AG04450 (cell line): ENCODE measurements around the gene CHDH. TPM values are rescaled to one million over a fixed set of nuclear protein-coding genes. Genes with fewer than 3 reads are reported as not detected.

Source experiments
- CTCF ChIA-PET: fragments of 300-600, 350-600 bp; formaldehyde crosslinking; extraction: SDS; loops from one replicate; lab custom pipeline; 2022; ENCODE audit warnings: antibody characterized with exemption, inconsistent platforms; lab: Charles Lee
- POLR2A ChIA-PET: fragments of 350-600 bp; formaldehyde crosslinking; extraction: SDS; loops from one replicate; lab custom pipeline; 2021; ENCODE audit warnings: antibody characterized with exemption, inconsistent platforms; lab: Yijun Ruan, JAX
- DNase-seq: peaks from one replicate; pipeline ENCODE4 v3.0.0-alpha.2; 2011; ENCODE audit warnings: low read depth, low spot score
- H3K27ac ChIP-seq: one replicate; pipeline ENCODE4 v1.5.1; 2012; ENCODE audit warnings: low read depth, low read length, control low read depth
- H3K27me3 ChIP-seq: one replicate; pipeline ENCODE4 v1.6.0; 2012; ENCODE audit warnings: low read length; ENCODE audit not compliant: control insufficient read depth, insufficient read depth
- H3K4me3 ChIP-seq: 2 replicates; pipeline ENCODE4 v1.5.1; 2011; ENCODE audit warnings: mild to moderate bottlenecking, low read depth, low read length, control low read depth
- H3K9me3 ChIP-seq: 2 replicates; pipeline ENCODE4 v1.5.1; 2012; ENCODE audit warnings: low read length; ENCODE audit not compliant: control insufficient read depth, insufficient read depth
- CTCF ChIP-seq: IDR thresholded peaks from 2 replicates; pipeline ENCODE4 v1.5.1; 2011; ENCODE audit warnings: low read depth, low read length, control low read depth, inconsistent platforms
- polyA plus RNA-seq: library from polyadenylated mRNA; depleted of rRNA; stranded (reverse); fragments of >200 nt; gene quantifications from 2 replicates; pipeline ENCODE4 v1.2.3, GENCODE V29; 2011

Gene CHDH
- polyA plus RNA-seq, 1 experiment: 0.01 TPM

DNA sequence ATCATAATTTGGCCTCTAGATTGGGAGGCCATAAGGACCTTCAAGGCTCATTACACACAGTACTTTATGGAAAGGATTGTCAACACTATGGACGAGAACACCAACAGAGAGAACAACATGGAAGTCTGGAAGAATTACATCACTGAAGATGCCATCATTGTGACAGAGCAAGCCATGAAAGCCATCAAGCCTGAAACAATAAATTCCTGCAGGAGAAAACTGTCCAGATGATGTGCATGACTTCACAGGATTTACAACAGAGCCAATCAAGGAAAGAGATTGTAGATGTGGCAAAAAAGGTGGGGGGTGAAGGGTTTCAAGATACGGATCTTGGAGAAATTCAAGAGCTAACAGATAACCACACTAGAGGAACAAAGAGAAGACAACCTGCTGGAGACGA lies 16.0 kb upstream of the CHDH start:
- H3K27me3 ChIP-seq: no peaks in the 10 kb centered on the region
- POLR2A ChIA-PET: no interaction called here
- DNase-seq: no peak
- no peak overlapping the region for H3K4me3 ChIP-seq
- CTCF ChIA-PET: no interaction called here
- H3K27ac ChIP-seq: no peak overlapping the region
- no peaks in the 10 kb centered on the region for H3K9me3 ChIP-seq
- TF ChIP-seq CTCF: no peak

- Histone ChIP-seq H3K27me3 (no peaks in the 10 kb centered on the region), H3K27ac (no peak overlapping the region), H3K4me3 (no peak overlapping the region), H3K9me3 (no peaks in the 10 kb centered on the region)
- CTCF ChIA-PET: interaction anchor here (1.0 to 1.5 kb wide), 2 partner anchors 78 to 150 kb away, joined by 3 read pairs; no protein-coding TSS in a partner anchor
- no peak for TF ChIP-seq CTCF
- no peak for DNase-seq
- POLR2A ChIA-PET: no interaction called here
Measured at GRCh38 chr3:53860196-53860595, 14.0 kb upstream of the CHDH start.

DNA sequence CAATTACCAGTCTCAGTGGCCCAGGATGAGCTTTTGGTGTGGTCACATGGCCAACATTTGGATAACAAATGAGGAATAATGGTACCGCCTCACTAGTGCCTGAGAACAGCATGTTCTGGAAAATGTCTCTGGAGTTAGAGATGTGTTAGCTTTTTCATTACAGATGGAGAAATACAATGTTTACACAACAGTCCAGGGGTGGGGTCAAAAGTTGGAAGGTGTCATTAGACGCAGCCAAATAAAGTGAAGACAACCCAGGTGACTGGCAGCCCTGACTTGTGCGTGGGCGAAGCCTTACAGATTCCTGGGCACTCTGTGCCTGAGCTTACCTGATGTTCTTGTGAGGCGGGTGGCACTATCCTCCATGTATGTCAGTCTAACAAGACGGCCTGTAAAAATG lies 13.0 kb upstream of the CHDH start:
- Histone ChIP-seq H3K4me3 (no peak overlapping the region), H3K9me3 (no peaks in the 10 kb centered on the region)
- no peak for TF ChIP-seq CTCF

DNA sequence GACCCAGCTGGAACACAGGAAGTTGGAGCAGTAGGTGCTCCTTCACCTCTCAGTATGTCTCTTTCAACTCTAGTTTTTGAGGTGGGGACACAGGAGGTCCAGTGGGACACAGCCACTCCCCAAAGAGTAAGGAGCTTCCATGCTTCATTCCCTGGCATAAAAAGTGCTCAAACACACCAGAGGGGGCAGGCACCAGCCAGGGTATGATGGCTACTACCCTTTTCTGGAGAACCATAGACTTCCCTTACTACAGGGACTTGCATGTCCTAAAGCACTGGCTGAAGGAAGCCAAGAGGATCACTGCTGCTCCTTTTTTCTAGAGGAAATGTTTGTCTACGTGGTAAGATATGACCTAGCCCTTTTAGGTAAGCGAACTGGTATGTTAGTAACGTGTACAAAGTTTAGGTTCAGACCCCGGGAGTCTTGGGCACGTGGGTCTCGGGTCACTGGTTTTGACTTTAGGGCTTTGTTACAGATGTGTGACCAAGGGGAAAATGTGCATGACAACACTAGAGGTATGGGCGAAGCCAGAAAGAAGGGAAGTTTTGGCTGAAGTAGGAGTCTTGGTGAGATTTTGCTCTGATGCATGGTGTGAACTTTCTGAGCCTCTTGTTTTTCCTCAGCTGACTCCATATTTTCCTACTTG lies 12.0 kb upstream of the CHDH start:
- no peak for DNase-seq
- POLR2A ChIA-PET: no interaction called here

More for the DNA sequence above, 13.0 kb upstream of the CHDH start:
- POLR2A ChIA-PET: no interaction called here
- Histone ChIP-seq H3K27ac (no peak overlapping the region), H3K27me3 (no peaks in the 10 kb centered on the region)
- CTCF ChIA-PET: no interaction called here
- DNase-seq: no peak

More for the DNA sequence above, 12.0 kb upstream of the CHDH start:
- TF ChIP-seq CTCF: no peak
- CTCF ChIA-PET: interaction anchor here (0.5 kb wide), 1 partner anchor 85 kb away, joined by 7 read pairs; no protein-coding TSS in a partner anchor
- Histone ChIP-seq H3K4me3 (no peak overlapping the region), H3K9me3 (no peaks in the 10 kb centered on the region), H3K27ac (no peak overlapping the region), H3K27me3 (no peaks in the 10 kb centered on the region)
